Stimulated activated CD4-positive, alpha-beta T cell treated with anti-CD3 and anti-CD28 coated beads, Interleukin-4, amount 100 ng/mL, for 4 hours (primary cell): ENCODE data around the gene BTAF1.

Experiments
- DNase-seq, 2 experiments: peaks; one replicate each; pipeline ENCODE4 v3.0.0-alpha.2; 2020

Gene BTAF1

GRCh38 chr10:92054807-92055206, 131.2 kb downstream of the BTAF1 start:
- no peak for DNase-seq

- DNase-seq, result no peak
Measured at GRCh38 chr10:92062273-92062672, 138.7 kb downstream of the BTAF1 start.

GRCh38 chr10:92064506-92064905, 140.9 kb downstream of the BTAF1 start:
- DNase-seq, result no peak

GRCh38 chr10:92066386-92066785, 142.8 kb downstream of the BTAF1 start:
- no peak for DNase-seq

- no peak for DNase-seq
Measured at GRCh38 chr10:92068900-92069299, 145.3 kb downstream of the BTAF1 start.

GRCh38 chr10:92074126-92074887, 150.7 kb downstream of the BTAF1 start:
- DNase-seq, result no peak

- no peak for DNase-seq
Measured at GRCh38 chr10:92075829-92076228, 152.3 kb downstream of the BTAF1 start.

- DNase-seq, result no peak
Measured at GRCh38 chr10:92076722-92077121, 153.2 kb downstream of the BTAF1 start.

GRCh38 chr10:92079003-92079402, 155.4 kb downstream of the BTAF1 start:
- DNase-seq, result no peak
